ENCODE results near the gene BBC3. TPM values are rescaled to one million over a fixed set of nuclear protein-coding genes. Genes with fewer than 3 reads are reported as not detected.
"Not testable (repeated sequence)": the region's sequence is repeated elsewhere in the genome, so short reads cannot be mapped to it uniquely, and the experiment has no call there.

BBC3 gene
- total RNA-seq, 1 donor from 2014 or later: 11.5 TPM

GRCh38 chr19:47253467-47253881, 22.5 kb upstream of the BBC3 start:
- CTCF ChIA-PET: interaction anchor here (1.8 kb wide), 1 partner anchor 9 kb away, joined by 9 read pairs; no protein-coding TSS in a partner anchor
- POLR2A ChIA-PET: interaction anchor here (0.6 to 1.0 kb wide), 2 partner anchors 140 to 1060 kb away, joined by 3 read pairs; partner anchors contain the start of gene ZC3H4
- DNase-seq (no peak), ATAC-seq (ENCODE audit: low read depth) (no peak)
- intact Hi-C loops (cut with micrococcal nuclease): no loop called here
- Mint-ChIP-seq H3K4me3 (no peak overlapping the region), H3K27me3 (peaks cover 1% of the 10 kb centered on the region), H3K27ac (no peak overlapping the region), H3K4me1 (peaks cover 19% of the 10 kb centered on the region), H3K36me3 (ENCODE audit: low read depth) (peaks cover 19% of the 10 kb centered on the region), H3K9me3 (no peaks in the 10 kb centered on the region)
- TF ChIP-seq CTCF (IDR thresholded peaks at IDR 0.05): no peak

- CTCF ChIA-PET: interaction anchor here (1.8 kb wide), 1 partner anchor 9 kb away, joined by 9 read pairs; no protein-coding TSS in a partner anchor
- ATAC-seq (ENCODE audit: low read depth); DNase-seq; H3K27ac Mint-ChIP-seq; H3K27me3 Mint-ChIP-seq; H3K4me3 Mint-ChIP-seq; intact Hi-C loops (cut with micrococcal nuclease); H3K9me3 Mint-ChIP-seq: not testable (repeated sequence)
- Mint-ChIP-seq H3K36me3 (ENCODE audit: low read depth) (peaks cover 17% of the 10 kb centered on the region), H3K4me1 (peaks cover 17% of the 10 kb centered on the region)
- POLR2A ChIA-PET: interaction anchor here (0.6 kb wide), 1 partner anchor 1060 kb away, joined by 3 read pairs; no protein-coding TSS in a partner anchor
These were observed 22.0 kb upstream of the BBC3 start for GRCh38 chr19:47253016-47253415.

- CTCF ChIA-PET: interaction anchor here (0.7 to 6.8 kb wide), 12 partner anchors 9 to 651 kb away, joined by 3 to 378 read pairs (median 4); partner anchors contain the start of genes CCDC9 and SAE1
These were observed 16.4 kb upstream of the BBC3 start for GRCh38 chr19:47247308-47247990.

DNA sequence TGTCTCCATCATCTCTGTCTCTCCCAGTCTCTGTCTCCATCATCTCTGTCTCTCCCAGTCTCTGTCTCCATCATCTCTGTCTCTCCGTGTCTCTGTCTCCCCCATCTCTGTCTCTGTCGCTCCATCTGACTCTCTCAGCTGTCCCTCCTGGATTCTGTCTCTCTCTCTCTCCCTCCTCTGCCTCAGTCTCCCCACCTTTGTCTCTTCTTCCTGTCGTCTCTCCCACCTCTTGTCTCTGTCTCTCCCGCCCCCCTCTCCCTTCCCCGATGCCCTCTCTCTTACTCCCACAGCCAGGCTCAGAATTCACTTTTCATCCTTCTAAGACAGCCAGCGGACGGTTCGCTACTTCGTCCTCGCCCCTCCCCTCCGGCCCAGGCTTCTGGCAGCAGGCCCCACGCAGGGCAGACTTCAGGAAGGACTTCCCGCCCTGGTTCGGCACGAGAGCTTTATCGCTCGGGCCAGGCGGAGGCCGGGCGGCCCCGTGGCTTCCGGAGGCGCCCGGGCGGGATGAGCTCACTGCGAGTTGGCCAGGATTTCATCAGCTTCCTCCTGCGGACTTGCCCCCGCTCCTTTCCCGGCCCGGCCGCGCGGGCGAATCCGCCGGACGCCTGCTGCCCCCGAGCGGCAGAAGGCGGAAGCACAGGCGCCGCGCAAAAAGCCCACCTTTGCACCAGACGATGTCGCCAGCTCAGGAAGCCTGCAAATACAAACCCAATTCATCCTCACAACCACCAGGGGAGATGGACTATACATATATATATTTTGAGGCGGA, 13.0 kb upstream of the BBC3 start:
- TF ChIP-seq CTCF (IDR thresholded peaks at IDR 0.05): peak; percentile 47
- peaks cover 29% of the 10 kb centered on the region for H3K4me1 Mint-ChIP-seq
- intact Hi-C loops (cut with micrococcal nuclease): loop anchor here (1.0 kb wide), 6 partner anchors 12 to 114 kb away; partner anchors contain the start of genes BBC3, CCDC9 and SAE1
- CTCF ChIA-PET: interaction anchor here (0.7 to 6.8 kb wide), 27 partner anchors 9 to 387 kb away, joined by 3 to 378 read pairs (median 7); partner anchors contain the start of genes CCDC9, SAE1 and ZC3H4
- peak; percentile 70 for ATAC-seq (ENCODE audit: low read depth)
- POLR2A ChIA-PET: interaction anchor here (0.6 to 6.4 kb wide), 19 partner anchors 12 to 940 kb away, joined by 3 to 156 read pairs (median 8); partner anchors contain the start of genes CCDC9, DHX34, INAFM1 and SLC1A5
- no peaks in the 10 kb centered on the region for H3K9me3 Mint-ChIP-seq
- DNase-seq: peak; percentile 92
- peak overlapping the region; percentile 86 for H3K4me3 Mint-ChIP-seq
- peaks cover 7% of the 10 kb centered on the region for H3K27me3 Mint-ChIP-seq
- H3K27ac Mint-ChIP-seq: peak overlapping the region; percentile 90
- H3K36me3 Mint-ChIP-seq (ENCODE audit: low read depth): no peaks in the 10 kb centered on the region

More at GRCh38 chr19:47247308-47247990, 16.4 kb upstream of the BBC3 start:
- TF ChIP-seq CTCF (IDR thresholded peaks at IDR 0.05): peak; percentile 57
- Mint-ChIP-seq H3K4me3 (no peak overlapping the region), H3K27ac (peak overlapping the region; percentile 62), H3K4me1 (peaks cover 20% of the 10 kb centered on the region), H3K27me3 (peaks cover 8% of the 10 kb centered on the region), H3K36me3 (ENCODE audit: low read depth) (no peaks in the 10 kb centered on the region), H3K9me3 (no peaks in the 10 kb centered on the region)
- intact Hi-C loops (cut with micrococcal nuclease): loop anchor here (1.0 kb wide), 2 partner anchors 168 to 234 kb away; no protein-coding TSS in a partner anchor
- peak; percentile 75 for DNase-seq
- POLR2A ChIA-PET: interaction anchor here (0.6 to 6.4 kb wide), 5 partner anchors 9 to 134 kb away, joined by 3 to 152 read pairs (median 4); partner anchors contain the start of genes CCDC9 and ZC3H4
- ATAC-seq (ENCODE audit: low read depth): no peak

GRCh38 chr19:47243364-47243775, 12.4 kb upstream of the BBC3 start:
- ATAC-seq (ENCODE audit: low read depth) (no peak), DNase-seq (no peak)
- Mint-ChIP-seq H3K36me3 (ENCODE audit: low read depth) (no peaks in the 10 kb centered on the region), H3K4me1 (peaks cover 33% of the 10 kb centered on the region), H3K4me3 (peak overlapping the region; percentile 86), H3K9me3 (no peaks in the 10 kb centered on the region), H3K27me3 (peaks cover 7% of the 10 kb centered on the region), H3K27ac (peak overlapping the region; percentile 90)
- CTCF ChIA-PET: interaction anchor here (1.2 to 6.8 kb wide), 10 partner anchors 10 to 231 kb away, joined by 3 to 378 read pairs (median 15); partner anchors contain the start of genes CCDC9 and SAE1
- POLR2A ChIA-PET: interaction anchor here (0.9 to 6.4 kb wide), 10 partner anchors 10 to 130 kb away, joined by 3 to 156 read pairs (median 16); partner anchors contain the start of genes CCDC9, INAFM1 and ZC3H4
- no peak for TF ChIP-seq CTCF (IDR thresholded peaks at IDR 0.05)
- intact Hi-C loops (cut with micrococcal nuclease): no loop called here
